Activated CD8-positive, alpha-beta memory T cell treated with anti-CD3 and anti-CD28 coated beads for 1 hour (primary cell): ENCODE measurements around the gene SRC.
"Not testable (repeated sequence)": the region's sequence is repeated elsewhere in the genome, so short reads cannot be mapped to it uniquely, and the experiment has no call there.

ENCODE experiments used
- DNase-seq, 2 donors: peaks; one replicate each; pipeline ENCODE4 v3.0.0-alpha.2; 2020; ENCODE audit warnings: low read depth in 1 of 2; ENCODE audit errors: extremely low read depth in 1 of 2

SRC gene

DNA sequence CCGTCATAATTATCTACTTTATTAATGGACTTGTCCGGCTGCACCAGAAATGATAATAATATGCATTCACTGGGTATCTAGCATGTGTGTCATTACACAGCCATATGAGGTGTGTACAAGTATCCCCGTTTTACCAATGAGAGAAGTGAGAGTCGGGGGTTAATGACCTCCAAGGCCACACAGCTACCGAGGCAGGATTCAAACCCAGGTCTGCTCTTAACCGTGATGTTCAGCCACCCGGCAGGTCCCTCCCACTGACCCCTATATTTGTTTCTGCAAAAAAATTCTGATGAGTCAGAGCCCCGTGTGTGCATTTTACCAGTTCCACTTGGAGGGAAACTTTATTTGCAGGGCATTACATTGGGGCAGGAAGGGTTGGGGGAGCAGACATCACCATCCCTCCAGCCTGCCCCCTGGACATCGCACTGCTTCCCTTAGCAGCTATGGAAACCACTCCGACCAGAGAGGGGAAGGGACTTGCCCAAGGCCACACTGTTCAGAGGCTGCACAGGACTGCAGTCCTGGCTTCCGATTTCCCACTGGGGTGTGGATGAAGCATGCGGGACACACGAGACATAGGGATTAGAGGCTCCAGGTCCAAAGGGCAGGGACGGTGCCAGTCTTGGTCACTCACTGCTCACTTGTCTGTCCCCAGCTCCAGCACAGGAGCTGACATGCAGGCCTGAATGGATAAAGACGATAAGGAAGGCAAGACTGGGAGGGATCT is 10.1 kb upstream of the SRC start:
- DNase-seq, result no peak

DNA sequence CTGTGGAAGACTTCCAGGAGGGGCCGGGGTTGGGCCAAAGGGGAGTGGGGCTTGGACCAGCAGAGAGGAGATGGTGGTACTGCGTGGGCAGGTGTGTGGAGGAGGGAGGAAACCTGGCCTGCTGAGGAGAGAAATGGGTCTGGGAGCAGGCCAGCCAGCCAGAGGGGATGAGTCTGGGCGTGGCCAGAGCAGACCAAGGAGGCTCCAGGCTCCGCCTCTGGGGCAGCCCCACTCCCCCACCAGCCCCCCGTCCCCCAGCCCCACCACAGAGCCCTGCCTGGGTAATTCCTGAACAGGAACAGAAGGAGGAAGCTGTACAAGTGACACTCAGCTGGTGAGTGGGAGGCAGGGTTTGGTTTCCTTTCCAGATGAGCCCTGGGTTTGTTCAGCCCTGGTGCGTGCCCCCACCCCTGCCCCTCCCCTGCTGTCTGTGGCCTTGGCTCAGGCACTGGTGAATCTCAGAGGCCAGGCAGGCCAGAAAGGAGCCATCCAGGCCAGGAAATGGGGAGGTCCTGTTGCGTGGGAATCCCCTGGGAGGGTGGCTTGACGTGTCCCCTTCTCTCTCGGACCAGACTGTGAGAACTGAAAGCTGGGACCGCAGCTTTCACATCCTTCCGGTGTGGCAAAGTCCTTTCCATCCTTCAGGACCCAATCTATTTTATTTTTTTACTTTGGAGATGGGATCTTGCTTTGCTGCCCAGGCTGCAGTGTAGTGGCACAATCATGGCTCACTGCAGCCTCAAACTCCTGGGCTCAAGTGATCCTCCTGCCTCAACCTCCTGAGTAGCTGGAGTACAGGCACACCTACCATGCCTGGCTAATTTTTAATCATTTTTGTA is 9.4 kb upstream of the SRC start:
- DNase-seq, result no peak

DNA sequence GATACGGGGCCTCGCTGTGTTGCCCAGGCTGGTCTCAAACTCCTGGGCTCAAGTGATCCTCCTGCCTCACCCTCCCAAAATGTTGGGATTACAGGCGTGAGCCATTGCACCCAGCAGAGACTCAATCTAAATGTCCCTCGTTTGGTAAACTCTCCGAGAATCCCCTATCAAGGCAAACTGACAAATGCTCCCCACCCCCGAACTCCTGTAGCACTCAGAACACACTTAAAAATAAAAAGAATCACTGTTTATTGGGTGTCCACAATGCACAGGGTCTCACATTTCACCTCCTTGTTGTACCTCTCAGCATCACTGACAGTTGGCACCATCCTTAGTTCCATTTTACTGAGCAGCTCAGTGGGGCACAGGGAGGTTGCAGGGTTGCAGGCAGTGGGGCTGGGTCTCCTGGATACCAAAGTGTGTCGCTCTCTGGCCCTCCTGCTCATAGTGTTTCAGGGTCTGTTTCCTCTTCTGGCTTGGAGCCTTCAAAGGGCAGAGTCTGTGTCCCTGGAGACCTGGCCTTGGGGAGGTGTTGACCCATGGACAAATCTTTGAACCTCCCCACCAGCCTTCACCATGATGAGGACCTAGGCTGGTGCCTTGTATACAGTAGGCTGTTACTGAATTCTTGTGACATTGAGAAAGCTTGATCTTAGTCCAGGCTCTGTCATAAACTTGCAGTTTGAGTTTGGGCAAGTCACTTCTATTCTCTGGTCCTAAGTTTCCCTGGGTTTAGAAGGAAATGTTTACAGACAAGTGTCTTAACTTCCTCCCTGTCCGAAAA is 8.5 kb upstream of the SRC start:
- DNase-seq, result no peak

DNA sequence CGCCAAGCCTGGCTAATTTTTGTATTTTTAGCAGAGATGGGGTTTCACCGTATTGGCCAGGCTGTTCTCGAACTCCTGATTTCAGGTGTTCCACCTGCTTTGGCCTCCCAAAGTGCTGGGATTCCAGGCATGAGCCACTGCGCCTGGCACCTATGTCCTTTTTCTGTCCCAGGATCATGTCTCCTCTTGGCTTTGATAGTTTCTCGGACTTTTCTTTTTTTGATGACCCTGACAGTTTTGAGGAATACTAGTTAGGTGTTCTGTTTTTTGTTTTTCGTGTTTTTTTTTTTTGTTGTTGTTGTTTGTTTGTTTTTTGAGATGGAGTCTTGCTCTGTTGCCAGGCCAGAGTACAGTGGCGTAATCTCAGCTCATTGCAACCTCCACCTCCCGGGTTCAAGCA is 7.6 kb upstream of the SRC start:
- DNase-seq, result not testable (repeated sequence)

DNA sequence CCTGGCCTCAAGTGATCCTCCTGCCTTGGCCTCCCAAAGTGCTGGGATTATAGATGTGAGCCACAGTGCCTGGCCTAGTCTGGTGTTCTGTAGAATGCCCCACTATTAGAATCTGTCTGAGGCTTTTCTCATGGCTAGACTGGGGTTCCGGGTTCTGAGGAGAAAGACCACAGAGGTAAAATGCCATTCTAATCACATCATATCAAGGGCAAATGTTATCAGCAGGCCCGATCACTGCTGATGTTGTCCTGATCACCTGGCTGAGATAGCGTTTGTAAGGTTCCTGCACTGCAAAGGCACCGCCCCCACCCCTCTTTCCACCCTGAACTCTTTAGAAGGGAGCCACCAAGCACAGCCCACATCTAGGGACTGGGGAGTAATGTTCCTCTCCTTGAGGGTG is 6.7 kb upstream of the SRC start:
- no peak for DNase-seq

DNA sequence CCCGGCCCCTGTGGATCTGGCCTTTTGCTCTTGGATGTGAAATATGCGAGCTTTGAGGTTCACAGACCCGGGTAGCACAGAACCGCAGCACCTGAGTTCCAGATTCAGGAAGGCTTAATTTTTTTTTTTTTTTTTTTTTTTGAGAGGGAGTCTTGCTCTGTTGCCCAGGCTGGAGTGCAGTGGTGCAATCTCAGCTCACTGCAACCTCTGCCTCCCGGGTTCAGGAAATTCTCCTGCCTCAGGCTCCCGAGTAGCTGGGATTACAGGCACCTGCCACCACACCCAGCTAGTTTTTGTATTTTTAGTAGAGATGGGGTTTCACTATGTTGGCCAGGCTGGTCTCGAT is 6.2 kb upstream of the SRC start:
- DNase-seq, result not testable (repeated sequence)

DNA sequence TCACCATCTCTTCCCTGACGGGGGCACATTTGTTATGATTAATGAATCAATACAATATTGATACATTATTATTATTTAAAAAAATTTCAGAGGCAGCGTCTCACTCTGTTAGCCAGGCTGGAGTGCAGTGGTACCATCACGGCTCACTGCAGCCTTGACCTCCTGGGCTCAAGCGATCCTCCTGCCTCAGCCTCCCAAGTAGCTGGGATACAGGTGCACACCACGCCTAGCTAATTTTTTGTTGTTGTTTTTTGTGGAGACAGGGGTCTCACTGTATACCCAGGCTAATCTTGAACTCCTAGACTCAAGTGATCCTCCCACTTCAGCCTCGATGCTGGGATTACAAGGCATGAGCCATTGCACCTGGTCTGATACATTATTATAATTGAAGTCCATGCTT is 4.9 kb upstream of the SRC start:
- no peak for DNase-seq

DNA sequence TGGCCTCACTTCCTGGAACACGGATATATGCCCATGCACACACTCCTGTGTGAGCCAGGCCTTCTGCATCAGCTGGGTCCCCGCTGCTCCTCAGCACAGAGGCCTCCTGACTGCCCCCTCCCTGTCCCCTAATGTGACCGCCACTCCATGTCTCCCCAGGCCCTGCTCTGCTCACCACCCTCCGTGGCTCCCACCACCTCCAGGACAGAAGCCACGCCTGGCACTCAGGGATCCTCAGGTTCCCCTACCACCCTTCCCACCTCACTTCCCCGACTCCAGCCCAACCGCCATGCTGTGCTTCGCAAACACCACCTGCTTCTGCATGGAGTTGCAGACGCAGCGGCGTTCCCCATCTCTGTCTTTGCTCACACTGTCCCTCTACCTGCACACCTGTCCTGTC is 4.3 kb upstream of the SRC start:
- no peak for DNase-seq

DNA sequence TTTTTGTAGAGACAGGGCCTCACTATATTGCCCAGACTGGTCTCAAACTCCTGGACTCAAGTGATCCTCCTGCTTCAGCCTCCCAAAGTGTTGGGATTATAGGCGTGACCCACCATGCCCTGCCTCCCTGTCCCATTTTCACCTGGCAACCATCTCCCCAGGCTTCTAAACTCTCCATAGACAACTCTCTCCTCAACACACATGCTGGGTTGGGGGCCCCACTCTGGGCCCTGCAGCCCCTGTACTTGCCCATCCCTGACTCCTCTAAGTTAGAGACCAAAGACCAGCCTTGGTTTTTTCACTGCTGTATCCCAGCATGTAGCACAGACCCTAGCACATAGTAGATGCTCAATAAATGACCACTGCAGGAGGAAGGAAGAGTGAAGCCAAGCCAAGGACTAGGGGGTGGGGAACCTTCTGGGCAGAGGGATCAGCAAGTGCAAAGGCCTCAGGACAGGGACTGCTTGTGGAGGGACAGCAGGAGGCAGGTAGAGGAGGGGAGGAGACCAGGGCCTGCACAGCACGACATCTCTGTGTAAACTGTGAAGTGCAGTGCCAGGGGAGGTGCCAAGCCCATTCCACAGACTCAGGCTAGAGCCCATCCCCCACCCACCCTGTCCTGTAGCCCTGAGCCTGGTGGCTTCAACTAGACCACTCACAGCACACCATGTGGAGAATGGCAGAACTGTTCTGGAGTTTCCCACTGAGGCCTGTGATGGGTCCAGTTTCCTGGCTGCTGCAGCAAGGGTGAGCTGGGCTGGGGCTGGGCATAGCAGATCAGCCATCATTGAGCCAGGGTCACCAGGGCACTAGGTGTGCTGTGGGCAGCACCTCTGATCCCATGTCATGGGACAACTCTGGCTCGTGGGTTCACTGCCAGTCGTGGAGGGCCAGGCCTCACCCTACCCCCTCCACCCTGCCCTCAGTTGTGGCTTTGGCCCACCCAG is 3.4 kb upstream of the SRC start:
- DNase-seq, result no peak

DNA sequence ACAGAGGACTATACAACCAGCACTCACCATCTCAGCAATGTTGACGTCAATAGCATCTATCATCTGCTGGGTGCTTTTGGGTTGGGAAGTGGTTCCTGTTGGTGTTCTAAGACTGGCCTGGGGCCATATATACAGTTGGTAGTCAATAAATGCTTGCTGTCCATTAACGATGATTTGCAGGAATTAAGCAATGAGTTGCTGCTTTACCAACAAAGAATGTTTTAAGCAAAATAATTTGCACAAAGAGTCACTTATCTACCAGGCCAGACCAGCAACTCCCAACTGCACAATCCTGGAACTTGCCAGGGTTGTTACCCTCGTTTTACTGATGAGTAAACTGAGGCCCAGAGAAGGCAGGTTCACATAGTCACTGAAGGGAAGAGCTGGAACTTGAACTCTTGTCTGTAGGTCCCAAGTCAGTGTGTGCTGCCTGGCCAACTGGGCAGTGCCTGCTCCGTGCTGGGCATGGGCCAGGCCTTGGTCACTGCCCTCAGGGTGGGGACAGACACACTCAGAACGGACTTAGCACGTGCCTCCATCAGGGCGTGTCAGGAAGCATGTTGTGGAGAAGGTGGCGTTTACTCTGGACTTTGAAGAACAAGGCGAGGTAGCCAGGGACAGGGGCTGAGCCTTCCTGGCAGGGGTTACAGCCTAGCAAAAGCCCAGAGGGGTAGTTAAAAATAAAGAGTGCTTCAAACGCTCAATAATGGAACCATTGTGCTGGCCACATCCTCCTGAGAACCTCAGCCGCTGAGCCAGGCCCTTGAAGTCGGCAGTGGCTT is 2.5 kb upstream of the SRC start:
- no peak for DNase-seq

DNA sequence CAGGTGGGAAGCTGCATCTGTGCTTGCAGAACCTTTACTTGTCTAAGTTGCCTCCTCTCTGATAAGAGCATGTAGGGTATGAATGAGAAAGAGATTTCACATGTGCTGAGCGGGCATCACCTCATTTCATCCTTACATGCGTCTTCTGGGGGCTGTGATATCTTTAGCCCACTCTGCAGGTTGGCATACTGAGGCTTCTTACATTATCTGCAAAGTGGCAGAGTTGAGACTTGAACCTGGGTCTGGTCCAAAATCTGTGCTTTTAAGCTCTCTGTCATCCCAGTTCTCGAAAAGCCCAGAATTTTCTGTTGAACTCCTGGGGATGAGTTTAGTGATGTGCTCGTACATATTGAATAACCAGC is 2.0 kb upstream of the SRC start:
- DNase-seq, result no peak

DNA sequence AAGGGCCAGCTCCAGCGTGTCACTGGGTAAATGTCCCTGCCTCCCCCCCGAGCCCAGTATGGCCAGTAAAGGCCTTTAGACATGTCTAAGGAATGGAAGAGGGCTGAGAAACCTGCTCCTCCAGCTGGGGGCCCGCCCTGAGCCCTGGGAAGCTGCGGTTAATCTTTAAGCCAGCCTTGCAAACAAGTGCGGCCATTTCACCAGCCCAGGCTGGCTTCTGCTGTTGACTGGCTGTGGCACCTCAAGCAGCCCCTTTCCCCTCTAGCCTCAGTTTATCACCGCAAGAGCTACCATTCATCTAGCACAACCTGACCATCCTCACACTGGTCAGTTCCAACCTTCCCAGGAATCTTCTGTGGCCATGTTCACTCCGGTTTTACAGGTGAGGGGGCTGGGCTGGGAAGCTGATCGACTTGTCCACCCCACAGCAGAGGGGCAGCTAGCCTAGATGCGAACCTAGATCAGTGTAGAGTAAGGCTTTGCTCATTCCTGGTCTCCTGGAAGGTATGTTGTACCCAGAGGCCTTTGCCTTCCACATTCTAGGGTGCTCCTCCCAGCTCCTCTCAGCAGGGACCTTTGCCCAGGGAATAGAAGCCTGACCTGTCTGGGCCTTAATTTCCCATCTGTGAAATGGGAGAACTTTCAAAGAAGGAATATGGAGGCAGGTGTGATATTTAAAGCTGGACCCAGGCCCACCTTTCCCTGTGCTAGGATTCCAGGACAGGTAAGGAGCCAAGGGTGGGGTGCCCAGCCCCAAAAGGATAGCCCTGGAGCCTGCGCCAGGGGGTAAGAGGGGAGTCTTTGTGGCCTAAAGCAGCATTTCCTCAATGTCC is 1.2 kb upstream of the SRC start:
- DNase-seq, result no peak

DNA sequence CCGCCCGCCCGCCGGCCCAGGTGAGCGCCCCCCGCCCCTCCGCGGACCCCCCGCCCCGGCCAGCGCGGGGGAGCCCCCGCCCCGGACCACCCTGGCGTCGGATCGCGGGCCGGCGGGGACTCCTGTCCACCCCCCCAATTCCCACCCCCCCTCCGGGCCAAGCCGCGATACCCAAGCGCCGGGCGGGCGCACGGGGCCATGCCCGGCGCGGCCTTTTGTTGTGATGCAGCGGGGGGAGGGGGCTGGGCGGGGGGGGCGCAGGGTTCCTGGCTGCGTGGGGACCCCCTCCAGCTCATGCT is 245 bp downstream of the SRC start:
- no peak for DNase-seq

DNA sequence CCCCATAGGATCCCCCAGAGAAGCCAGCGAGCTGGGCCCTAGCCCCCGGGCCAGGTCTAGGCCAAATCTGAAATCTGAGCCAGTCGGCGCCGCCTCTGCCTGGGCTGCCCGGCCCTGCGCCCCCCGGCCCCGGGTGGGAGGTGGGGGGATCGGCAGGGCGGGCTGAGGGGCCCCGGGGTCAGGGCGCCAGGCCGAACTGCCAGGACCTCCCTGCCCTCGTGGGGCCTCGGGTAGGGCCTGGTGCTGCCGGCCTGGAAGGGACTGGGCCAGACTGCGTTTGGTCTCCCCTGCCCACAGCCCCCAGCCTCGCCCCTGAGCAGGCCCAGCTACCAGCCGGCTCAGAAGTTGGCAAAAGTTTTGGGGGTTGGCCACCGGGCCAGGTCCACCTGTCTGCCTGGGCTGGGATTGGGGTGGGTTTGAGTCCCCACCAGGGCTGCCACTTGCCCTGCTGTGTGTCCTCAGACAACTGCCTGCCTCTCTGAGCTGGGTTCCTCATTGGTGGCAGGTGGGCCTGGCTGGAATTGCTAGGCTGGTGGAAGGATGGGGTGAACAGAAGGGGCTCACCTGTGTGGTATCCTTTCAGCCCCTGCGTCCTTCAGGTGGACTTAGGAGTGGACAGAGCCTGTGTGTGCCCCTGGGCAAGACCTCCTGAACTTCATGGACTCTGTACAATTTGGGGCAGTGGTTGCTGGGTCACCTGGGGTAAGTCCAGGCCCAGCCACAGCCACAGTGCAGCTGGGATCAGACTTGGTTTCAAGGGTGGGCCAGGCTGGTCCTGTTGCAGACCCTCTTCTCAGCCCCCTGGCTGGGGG is 801 bp downstream of the SRC start:
- no peak for DNase-seq

DNA sequence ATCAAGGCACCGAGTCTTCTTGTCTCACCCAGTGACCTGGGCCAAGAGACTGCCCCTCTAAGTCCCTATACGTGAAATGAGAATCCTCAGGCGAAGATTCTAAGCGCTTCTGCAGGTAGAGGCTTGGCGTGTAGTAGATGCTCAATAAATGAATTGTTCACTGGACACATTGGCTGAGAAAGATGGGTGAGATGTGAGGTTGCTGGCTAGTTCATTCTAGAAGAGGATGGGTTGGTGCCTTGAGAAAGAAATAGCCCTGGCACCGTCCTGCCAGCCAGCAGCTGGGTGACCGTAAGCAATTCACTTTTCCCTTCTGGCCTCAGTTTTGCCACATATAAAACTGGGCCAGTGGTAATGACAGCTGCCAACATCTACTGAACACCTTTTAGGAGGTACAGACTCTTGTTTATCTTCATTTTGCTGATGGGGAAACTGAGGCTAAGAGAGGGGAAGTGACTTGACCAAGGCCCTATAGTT is 1.4 kb downstream of the SRC start:
- no peak for DNase-seq

DNA sequence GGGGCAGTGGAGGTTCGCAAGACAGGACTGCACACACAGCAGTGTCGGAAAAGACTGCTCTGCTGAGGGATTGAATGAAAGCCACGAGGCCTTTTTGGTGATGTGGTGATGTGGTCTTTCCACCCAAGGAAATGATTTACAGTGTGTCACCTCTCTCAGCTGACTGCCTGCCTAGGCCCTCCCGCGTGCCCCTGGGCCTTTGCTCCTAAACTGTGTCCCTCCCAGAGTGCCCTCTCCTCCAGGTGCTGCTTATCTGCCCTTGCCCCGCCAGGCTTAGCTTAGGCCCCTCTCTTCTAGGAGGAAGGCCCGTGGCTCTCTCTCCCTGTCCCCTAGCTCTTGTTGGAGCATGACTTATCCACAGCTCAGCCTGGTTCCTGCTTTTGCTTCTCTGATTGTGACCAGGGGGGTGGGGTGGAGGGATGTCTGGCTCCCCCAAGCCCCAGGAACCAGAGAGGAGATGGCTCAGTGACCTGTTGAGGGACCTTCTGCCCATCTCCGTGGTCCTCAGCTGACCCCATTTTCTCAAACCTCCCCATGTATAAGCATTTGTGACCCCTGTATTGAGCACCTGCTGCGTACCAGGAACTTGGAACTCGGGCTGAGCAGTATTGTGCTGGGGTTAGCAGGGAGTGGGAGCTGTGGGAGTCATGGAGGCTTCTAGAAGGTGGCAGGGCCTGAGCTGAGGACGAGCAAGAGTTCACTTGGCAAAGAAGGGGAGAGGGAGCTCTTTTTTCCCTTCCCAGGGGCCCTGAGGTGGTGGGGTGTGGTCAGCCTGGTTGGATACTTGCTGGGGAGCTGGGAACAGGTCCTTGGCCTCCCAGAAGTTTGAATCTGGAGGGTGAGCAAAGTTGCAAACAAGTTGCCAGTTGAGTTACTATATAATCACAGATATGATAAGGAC is 2.2 kb downstream of the SRC start:
- DNase-seq, result no peak

DNA sequence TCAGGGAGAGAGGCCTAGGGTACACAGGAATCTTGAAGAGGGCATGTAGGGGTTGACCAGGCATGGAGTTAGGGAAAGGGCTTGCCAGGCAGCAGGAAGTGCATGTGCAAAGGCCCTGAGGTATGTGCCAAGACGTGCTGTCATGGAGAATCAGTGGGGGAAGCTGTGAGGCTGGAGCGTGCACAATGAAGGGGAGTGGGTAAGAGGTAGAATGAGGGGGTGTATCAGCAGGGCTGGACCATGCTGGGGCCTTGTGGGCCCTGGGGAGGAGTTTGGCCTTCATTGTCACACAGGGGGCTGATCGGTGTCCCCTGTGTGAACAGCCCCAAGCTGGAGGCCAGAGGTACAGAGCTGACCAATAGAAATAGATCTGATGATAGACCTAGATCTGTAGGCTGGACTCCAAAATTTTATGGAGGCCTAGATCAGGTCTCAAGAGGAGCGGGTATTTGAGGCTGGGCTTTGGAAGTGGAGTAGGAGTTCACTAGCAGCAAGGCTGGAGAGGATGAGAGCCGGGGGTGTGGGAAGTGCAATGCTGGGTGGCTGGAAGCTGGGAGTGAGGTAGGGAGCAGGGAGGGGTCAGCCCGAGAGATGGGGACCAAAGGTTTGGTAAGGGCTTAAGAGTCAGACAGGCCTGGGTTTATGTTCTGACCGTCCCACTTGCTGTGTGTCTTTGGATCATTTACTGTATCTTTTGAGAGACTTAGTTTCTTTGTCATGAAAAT is 3.0 kb downstream of the SRC start:
- no peak for DNase-seq
